GM19467 (cell line): ENCODE measurements around the gene SYPL2.
"Not testable (repeated sequence)": the region's sequence is repeated elsewhere in the genome, so short reads cannot be mapped to it uniquely, and the experiment has no call there.

ENCODE experiments used
- ATAC-seq: cut with Tn5 transposase; IDR thresholded peaks from one replicate; pipeline ENCODE4 v1.9.1; 2021; ENCODE audit warnings: mild to moderate bottlenecking, moderate library complexity; ENCODE audit not compliant: unreplicated experiment

Gene SYPL2

GRCh38 chr1:109468903-109469302 lies 2.6 kb downstream of the SYPL2 start:
- no peak for ATAC-seq

DNA sequence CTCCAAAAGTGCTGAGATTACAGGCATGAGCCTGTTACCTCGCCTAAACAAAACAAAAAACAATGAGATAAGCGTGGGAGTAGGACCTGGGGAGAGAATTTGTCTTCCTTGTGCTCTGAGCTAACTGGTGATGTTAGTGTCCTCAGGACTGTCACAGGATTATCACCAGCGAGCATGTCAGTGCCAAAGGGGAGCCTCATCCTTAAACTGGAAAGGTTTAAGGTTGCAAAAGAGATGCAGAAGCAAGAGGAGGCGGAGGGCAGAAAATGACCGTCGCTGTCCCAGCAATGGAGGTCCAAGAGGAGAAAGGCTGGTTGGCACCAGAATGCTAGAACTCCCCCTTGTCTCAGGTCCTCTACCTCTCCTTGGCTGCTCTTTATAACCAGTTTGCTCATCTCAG lies 3.9 kb downstream of the SYPL2 start:
- ATAC-seq, result no peak

DNA sequence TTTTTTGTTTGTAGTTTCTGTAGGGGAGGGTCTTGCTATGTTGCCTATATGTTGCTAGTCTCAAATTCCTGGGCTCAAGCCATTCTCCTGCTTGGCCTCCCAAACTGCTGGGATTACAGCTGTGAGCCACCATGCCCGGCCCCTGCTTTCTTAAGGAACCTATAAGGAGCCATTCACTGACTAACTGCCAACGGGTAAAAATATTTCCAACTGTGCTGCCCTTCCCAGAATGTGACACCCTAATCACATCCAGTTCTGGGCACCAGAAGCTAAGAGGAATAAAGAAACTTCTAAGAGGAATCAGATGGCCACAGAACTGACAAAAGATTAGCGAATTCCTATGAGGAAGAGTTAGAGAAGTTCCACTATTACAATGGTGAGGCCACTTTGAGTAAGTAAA lies 6.4 kb downstream of the SYPL2 start:
- ATAC-seq, result no peak

GRCh38 chr1:109473284-109474057 lies 7.1 kb downstream of the SYPL2 start:
- not testable (repeated sequence) for ATAC-seq

GRCh38 chr1:109474697-109475096 lies 8.4 kb downstream of the SYPL2 start:
- ATAC-seq, result no peak

DNA sequence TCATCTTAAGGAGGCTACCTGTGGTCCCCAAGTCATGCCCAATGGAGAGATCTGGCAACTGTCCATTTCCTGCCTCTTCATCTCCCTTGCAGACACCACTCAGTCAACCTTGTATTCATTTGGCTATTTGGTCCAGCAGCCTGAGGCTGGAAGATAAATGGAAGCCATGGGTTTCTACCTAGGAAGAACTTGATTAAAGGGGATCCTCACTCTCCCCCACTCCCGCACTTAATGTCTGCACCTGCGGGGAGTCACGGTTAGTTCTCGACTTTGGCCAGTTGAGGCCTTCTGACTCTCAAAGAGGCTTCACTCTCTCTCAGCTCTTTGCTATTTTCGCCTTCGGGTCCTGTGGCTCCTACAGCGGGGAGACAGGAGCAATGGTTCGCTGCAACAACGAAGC lies 8.9 kb downstream of the SYPL2 start:
- ATAC-seq, result no peak

DNA sequence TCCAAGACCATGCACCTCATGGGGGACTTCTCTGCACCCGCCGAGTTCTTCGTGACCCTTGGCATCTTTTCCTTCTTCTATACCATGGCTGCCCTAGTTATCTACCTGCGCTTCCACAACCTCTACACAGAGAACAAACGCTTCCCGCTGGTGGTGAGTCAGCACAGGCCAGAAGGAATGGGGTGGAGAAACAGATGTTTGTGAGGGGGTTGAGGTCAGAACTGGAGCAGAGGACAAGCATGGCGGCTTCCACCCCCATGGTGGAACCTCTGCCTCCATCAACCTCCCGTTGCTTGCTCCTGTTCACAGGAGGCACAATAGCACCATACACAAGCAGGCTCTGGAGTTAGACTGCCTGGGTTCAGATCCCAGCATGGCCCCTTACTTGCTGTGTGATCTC lies 10.5 kb downstream of the SYPL2 start:
- no peak for ATAC-seq

- ATAC-seq, result no peak
Observed at GRCh38 chr1:109477821-109478220, 11.5 kb downstream of the SYPL2 start.

- no peak for ATAC-seq
Observed at GRCh38 chr1:109478806-109479205, 12.5 kb downstream of the SYPL2 start.

DNA sequence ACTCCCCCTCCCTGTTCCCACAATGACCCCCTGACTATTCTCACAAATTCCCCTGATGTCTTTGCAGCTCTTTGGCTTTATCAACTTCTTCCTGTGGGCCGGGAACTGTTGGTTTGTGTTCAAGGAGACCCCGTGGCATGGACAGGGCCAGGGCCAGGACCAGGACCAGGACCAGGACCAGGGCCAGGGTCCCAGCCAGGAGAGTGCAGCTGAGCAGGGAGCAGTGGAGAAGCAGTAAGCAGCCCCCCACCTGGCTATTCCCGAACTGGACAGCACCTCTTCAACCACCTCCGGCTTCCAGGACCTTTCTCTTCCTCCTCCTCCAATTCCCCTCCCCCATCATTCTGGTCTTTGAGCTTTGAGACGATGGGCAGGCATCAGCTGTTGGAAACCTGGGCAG lies 13.0 kb downstream of the SYPL2 start:
- no peak for ATAC-seq

GRCh38 chr1:109479901-109480300 lies 13.6 kb downstream of the SYPL2 start:
- ATAC-seq, result no peak

DNA sequence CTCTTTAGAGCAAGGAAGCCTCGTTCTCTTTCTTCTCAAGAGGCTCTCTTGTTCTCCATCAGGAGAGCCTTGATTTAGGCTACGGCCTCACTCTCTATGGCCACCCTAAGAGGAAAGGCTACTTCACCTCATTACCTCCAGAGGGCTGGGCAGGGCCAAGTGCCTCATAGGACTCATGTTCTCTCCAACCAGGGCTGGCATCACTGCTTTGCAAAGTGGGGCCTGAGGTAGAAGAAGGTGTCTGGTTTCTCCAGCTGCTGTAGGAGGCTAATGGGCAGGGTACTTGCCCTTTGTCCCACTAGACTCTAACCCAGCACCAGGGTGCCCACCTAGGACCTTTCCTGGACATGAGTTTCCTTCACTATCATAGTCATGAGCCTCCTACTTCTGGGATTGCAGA lies 15.3 kb downstream of the SYPL2 start:
- no peak for ATAC-seq

GRCh38 chr1:109482242-109482641 lies 15.9 kb downstream of the SYPL2 start:
- no peak for ATAC-seq

DNA sequence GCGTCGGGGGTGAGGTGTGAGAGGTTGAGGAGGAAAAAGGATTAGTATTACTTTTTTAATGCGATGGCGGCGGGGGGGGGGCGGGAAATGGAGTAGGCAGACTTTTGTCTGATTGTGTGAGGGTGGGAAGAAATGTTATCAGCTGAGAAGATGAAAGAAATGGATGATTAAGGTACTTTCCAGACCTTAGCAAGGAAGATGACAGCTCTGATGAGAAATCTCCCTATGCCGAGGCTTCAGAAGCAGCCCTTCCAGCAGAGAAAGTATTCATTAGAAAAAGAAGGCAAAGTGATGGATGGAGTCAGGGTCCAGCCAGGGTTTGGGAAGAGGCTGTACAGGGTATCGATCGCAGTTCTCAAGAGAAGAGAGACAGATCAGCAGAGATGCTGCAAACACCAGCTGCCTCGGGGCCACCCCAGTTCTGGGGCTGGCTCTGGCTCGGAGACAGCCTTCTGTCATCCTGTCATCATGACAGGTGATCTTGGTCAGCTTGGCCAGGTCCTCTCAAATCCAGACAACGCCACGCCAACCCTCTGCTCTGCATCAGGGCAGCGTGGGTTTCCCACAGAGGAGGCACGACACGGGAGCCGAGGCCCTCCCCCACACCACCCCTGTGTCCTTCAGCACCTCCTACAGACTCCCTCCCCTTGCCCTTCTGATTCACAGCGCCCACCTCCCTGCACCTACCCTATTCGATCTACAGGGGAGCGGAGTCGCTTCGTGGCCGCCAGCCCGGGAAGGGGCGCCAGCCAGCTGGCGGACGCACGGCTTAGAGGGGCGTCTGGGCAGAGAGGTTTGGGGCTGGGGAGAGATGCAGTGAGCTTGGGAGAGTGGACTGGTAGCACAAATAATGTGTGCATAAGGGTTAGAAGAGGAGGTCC lies 16.7 kb downstream of the SYPL2 start:
- peak; percentile 11 for ATAC-seq

DNA sequence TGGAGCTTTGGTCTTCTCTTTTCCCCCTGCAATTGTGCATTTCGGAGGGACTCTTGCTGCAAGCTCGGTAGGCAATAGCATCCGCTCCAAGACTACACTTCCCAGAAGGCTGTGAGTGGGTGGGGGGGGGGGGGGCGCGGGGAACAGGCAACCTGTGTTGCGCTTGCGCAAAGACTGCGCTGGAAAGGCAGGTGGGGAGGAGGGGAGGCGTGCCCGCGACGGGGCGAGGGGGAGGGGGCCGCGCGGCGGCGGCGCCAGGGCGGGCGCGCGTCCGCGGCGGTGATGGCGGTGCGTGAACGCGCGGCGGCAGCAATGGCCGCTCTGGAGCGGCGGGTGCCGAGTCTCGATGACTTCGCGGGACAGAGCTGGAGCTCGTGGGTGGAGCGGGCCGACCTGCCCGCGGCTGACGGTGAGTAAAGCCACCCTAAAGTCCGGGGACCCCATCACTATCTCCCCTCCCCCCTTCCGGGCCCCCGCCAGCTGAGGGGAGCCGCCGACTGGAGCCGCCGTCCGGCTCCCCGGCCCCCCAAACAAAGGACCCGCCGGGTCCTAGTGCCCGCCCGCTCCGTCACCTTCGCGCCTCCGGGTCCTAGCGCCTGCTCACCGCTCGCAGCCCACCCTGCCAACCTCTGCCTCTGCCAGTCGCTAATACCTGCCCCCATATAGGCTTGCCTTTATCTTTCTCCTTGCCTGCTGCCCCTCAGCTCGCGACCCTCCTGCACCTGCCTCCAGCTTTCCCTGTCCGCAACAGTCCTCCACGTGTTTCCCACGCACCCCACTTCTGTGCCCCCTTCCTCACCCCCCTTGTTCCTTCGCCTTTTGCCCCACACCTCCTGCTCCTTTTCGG lies 17.5 kb downstream of the SYPL2 start, which contains the start of gene ATXN7L2:
Gene ATXN7L2, plus strand, starts transcription at position 234 of the 847 bp plus-strand sequence. Its CDS starts 49 bp downstream, at position 283.
- peak; percentile 73 for ATAC-seq

DNA sequence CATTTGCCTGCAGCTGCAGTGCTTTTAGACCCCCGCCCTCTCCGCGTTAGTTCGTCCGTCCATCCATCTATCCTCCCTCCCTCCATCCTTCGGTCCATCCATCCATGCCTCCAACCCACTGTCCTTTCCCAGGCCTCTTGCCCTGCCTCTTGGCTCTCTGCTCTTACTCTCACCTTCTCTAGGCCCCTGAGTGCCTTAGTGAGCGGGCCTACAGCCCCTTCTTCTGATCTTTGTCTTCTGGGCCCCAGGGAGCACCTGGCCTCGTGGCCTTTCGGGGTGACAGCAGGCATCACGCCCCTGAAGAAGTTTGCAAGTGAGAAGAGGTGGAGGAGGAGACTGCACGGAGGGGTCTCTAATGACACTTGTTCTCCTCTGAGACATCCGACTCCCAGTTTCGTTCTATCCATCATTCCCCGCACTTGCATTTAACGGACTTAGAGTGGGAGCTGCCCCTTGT lies 18.2 kb downstream of the SYPL2 start:
- ATAC-seq, result no peak

DNA sequence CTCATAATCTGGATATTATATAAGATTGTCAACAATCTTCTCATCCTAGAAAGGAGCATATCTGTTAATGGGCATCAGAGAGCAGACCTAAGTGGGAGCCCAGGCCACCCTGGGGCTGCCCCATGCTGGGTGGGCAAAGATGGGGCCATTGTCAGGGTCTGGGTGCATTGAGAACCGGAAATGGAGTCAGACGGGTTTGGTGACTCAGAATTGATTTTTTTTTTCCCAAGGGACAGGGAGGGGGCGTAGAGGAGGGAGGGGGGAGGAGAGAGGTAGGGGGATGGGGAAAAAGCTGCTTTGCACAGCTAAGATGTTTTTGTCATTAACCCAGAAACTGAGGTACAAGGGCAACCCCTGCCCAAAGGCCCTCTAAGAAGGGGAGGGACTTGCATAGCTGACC lies 18.7 kb downstream of the SYPL2 start:
- no peak for ATAC-seq

DNA sequence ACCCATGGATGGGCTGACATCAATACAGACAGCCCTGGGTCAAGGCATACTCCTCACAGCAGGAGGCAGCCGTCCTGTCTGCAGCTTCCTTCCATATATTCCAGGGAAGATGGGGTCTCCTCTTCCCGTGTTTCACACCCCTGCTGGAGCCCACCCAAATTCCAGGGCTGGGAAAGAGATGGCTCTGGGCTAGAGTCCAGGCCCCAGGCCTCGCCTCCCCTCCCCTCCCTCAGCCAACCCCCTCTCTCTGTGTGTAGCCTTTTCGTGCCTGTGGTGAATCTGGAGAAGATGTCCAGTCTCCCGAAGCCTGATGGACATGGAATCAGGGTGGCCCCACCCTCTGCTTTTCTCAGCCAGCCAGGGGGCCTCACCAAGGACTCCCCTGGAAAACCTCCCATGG lies 20.9 kb downstream of the SYPL2 start:
- ATAC-seq, result no peak

GRCh38 chr1:109488201-109488600 lies 21.9 kb downstream of the SYPL2 start:
- no peak for ATAC-seq

- ATAC-seq, result no peak
Observed at GRCh38 chr1:109488696-109489095, 22.4 kb downstream of the SYPL2 start.
